ENCODE measurements around the gene NSUN7.

- no peak for TF ChIP-seq CTCF (optimal IDR thresholded peaks at IDR 0.05 in 1 of 3, IDR thresholded peaks at IDR 0.05 in 1 of 3, conservative IDR thresholded peaks at IDR 0.05 in 1 of 3; ENCODE audit: extremely low read depth in 1 of 3, insufficient read depth in 2 of 3, low read length in 3 of 3)
- no peak for TF ChIP-seq EZH2 (IDR thresholded peaks at IDR 0.05; ENCODE audit: low read length)
Observed at GRCh38 chr4:40822420-40823166, 72.8 kb downstream of the NSUN7 start.

All from keratinocyte (primary cell).